IMR-90 (cell line): ENCODE measurements around the gene ERCC6. TPM values are rescaled to one million over a fixed set of nuclear protein-coding genes. Genes with fewer than 3 reads are reported as not detected.

Experiments used
- ATAC-seq: fragments of 200-7000 bp; cut with Tn5 transposase; 2 replicates; pipeline ENCODE4 v1.9.1; 2020; ENCODE audit warnings: low read depth, mild to moderate bottlenecking, moderate library complexity
- BruUV-seq: library from RNA; stranded (reverse); fragments of 400-500 nt; replicated peaks from 2 replicates; lab custom pipeline; 2021; lab: Mats Ljungman, UMichigan
- CTCF ChIA-PET: fragments of 300-600 bp; formaldehyde crosslinking; extraction: SDS; loops from one replicate; lab custom pipeline; 2021; ENCODE audit warnings: antibody characterized with exemption; lab: Yijun Ruan, JAX
- POLR2A ChIA-PET: fragments of 300-600 bp; sonication (Branson Sonifier 250); formaldehyde crosslinking; loops from one replicate; lab custom pipeline; 2022; ENCODE audit warnings: antibody characterized with exemption; ENCODE audit not compliant: unreplicated experiment; lab: Charles Lee
- DNase-seq: peaks from one replicate; pipeline ENCODE4 v3.0.0; 2013
- H2AFZ ChIP-seq: replicated peaks from 2 replicates; pipeline ENCODE3; 2013; ENCODE audit warnings: low read length, mild to moderate bottlenecking; ENCODE audit not compliant: poor library complexity
- H2AK5ac ChIP-seq: 2 replicates; pipeline ENCODE4 v1.6.1; 2013; ENCODE audit warnings: low read depth, low read length, inconsistent platforms
- H2AK9ac ChIP-seq: replicated peaks from 2 replicates; pipeline ENCODE3; 2013; ENCODE audit warnings: mild to moderate bottlenecking, low read depth, low read length, moderate library complexity; ENCODE audit not compliant: poor library complexity
- H2BK120ac ChIP-seq: 2 replicates; pipeline ENCODE4 v1.6.1; 2013; ENCODE audit warnings: low read depth, low read length, inconsistent platforms
- H2BK15ac ChIP-seq: 3 replicates; pipeline ENCODE4 v1.6.1; 2013; ENCODE audit warnings: low read depth, low read length, inconsistent platforms
- H2BK20ac ChIP-seq: 2 replicates; pipeline ENCODE4 v1.6.1; 2013; ENCODE audit warnings: low read depth, mild to moderate bottlenecking, inconsistent platforms, low read length, moderate library complexity
- H2BK5ac ChIP-seq: 2 replicates; pipeline ENCODE4 v1.6.1; 2013; ENCODE audit warnings: mild to moderate bottlenecking, low read depth, low read length, inconsistent platforms; ENCODE audit not compliant: poor library complexity, severe bottlenecking
- H3K14ac ChIP-seq: replicated peaks from 2 replicates; pipeline ENCODE4 v1.6.1; 2013; ENCODE audit warnings: low read depth, low read length, inconsistent platforms
- H3K18ac ChIP-seq: 2 replicates; pipeline ENCODE4 v1.6.1; 2013; ENCODE audit warnings: low read depth, low read length, control low read depth
- H3K23ac ChIP-seq: 2 replicates; pipeline ENCODE4 v1.6.1; 2013; ENCODE audit warnings: low read depth, low read length, inconsistent platforms
- H3K27ac ChIP-seq: 2 replicates; pipeline ENCODE4 v1.5.1; 2013; ENCODE audit warnings: mild to moderate bottlenecking, control low read depth, low read length; ENCODE audit not compliant: insufficient read depth
- H3K27me3 ChIP-seq: 2 replicates; pipeline ENCODE4 v1.6.1; 2013; ENCODE audit warnings: low read length; ENCODE audit not compliant: control insufficient read depth, insufficient read depth
- H3K36me3 ChIP-seq: 2 replicates; pipeline ENCODE4 v1.6.1; 2013; ENCODE audit warnings: low read length, mixed read lengths; ENCODE audit not compliant: control insufficient read depth, insufficient read depth
- H3K4ac ChIP-seq: 2 replicates; pipeline ENCODE4 v1.6.1; 2013; ENCODE audit warnings: low read depth, low read length, inconsistent platforms
- H3K4me1 ChIP-seq: 2 replicates; pipeline ENCODE4 v1.6.1; 2013; ENCODE audit warnings: low read length, mixed read lengths; ENCODE audit not compliant: control insufficient read depth, insufficient read depth
- H3K4me2 ChIP-seq: 2 replicates; pipeline ENCODE4 v1.6.1; 2013; ENCODE audit warnings: low read depth, mild to moderate bottlenecking, control low read depth, low read length, moderate library complexity
- H3K4me3 ChIP-seq: 2 replicates; pipeline ENCODE4 v1.5.1; 2013; ENCODE audit warnings: low read depth, mild to moderate bottlenecking, control low read depth, low read length, moderate library complexity; ENCODE audit not compliant: insufficient read depth
- H3K56ac ChIP-seq: 2 replicates; pipeline ENCODE4 v1.6.1; 2013; ENCODE audit warnings: low read length, inconsistent platforms; ENCODE audit not compliant: insufficient read depth; ENCODE audit errors: extremely low read depth
- H3K79me1 ChIP-seq, 2 experiments: 2 replicates each; pipeline ENCODE4 v1.6.1; 2013; ENCODE audit warnings: low read length in 2 of 2, inconsistent platforms in 1 of 2, low read depth in 1 of 2
- H3K9ac ChIP-seq: 2 replicates; pipeline ENCODE4 v1.6.1; 2013; ENCODE audit warnings: low read depth, low read length, control low read depth
- H3K9me1 ChIP-seq: 2 replicates; pipeline ENCODE4 v1.6.1; 2013; ENCODE audit warnings: low read length, inconsistent platforms; ENCODE audit not compliant: insufficient read depth
- H3K9me3 ChIP-seq: 2 replicates; pipeline ENCODE4 v1.6.1; 2013; ENCODE audit warnings: low read length; ENCODE audit not compliant: control insufficient read depth, insufficient read depth
- H4K20me1 ChIP-seq: 2 replicates; pipeline ENCODE4 v1.6.1; 2013; ENCODE audit warnings: low read length, inconsistent platforms; ENCODE audit not compliant: insufficient read depth
- H4K5ac ChIP-seq: 2 replicates; pipeline ENCODE4 v1.6.1; 2013; ENCODE audit warnings: mild to moderate bottlenecking, low read depth, low read length, control low read depth
- H4K8ac ChIP-seq, 2 experiments: 2 replicates each; pipeline ENCODE4 v1.6.1; 2013; ENCODE audit warnings: low read depth in 2 of 2, low read length in 2 of 2, control low read depth in 1 of 2, inconsistent platforms in 1 of 2
- H4K91ac ChIP-seq: 2 replicates; pipeline ENCODE4 v1.6.1; 2013; ENCODE audit warnings: low read depth, low read length, inconsistent platforms; ENCODE audit not compliant: insufficient read depth
- CEBPB ChIP-seq: IDR thresholded peaks from 2 replicates; pipeline ENCODE4 v1.6.1; 2012; ENCODE audit warnings: low read depth, low read length, improper control_type of control experiment
- CHD1 ChIP-seq: IDR thresholded peaks from 2 replicates; pipeline ENCODE4 v1.6.1; 2012; ENCODE audit warnings: low read depth, low read length, improper control_type of control experiment
- MAFK ChIP-seq: IDR thresholded peaks from 2 replicates; pipeline ENCODE4 v1.6.1; 2012; ENCODE audit warnings: low read depth, low read length, improper control_type of control experiment
- MXI1 ChIP-seq: IDR thresholded peaks from 2 replicates; pipeline ENCODE4 v1.6.1; 2012; ENCODE audit warnings: low read depth, mild to moderate bottlenecking, low read length, moderate library complexity, borderline replicate concordance
- NFE2L2 ChIP-seq: fragments of 150-350 bp; IDR thresholded peaks from 2 replicates; pipeline ENCODE4 v1.6.1; 2016; ENCODE audit warnings: low read depth, mild to moderate bottlenecking, low read length
- POLR2A ChIP-seq: IDR thresholded peaks from 2 replicates; pipeline ENCODE4 v1.6.1; 2012; ENCODE audit warnings: mild to moderate bottlenecking, low read depth, low read length
- RAD21 ChIP-seq: IDR thresholded peaks from 2 replicates; pipeline ENCODE4 v1.6.1; 2012; ENCODE audit warnings: low read length, improper control_type of control experiment
- RCOR1 ChIP-seq: IDR thresholded peaks from 2 replicates; pipeline ENCODE4 v1.6.1; 2012; ENCODE audit warnings: mild to moderate bottlenecking, low read length, improper control_type of control experiment; ENCODE audit not compliant: insufficient replicate concordance
- RFX5 ChIP-seq: IDR thresholded peaks from 2 replicates; pipeline ENCODE4 v1.8.0; 2012; ENCODE audit warnings: low read depth, mild to moderate bottlenecking, low read length, moderate library complexity
- SMC3 ChIP-seq: fragments of 150-350 bp; IDR thresholded peaks from 2 replicates; pipeline ENCODE4 v1.6.1; 2016; ENCODE audit warnings: low read depth, mild to moderate bottlenecking, antibody characterized with exemption, low read length, moderate library complexity
- WGBS, 2 experiments: methylation state at CpG; one replicate each; pipeline versions ENCODE4 v1.1.5 to v1.1.7; 2013; ENCODE audit warnings: missing lambda C conversion rate in 2 of 2; ENCODE audit not compliant: insufficient read length in 1 of 2; ENCODE audit errors: extremely low coverage in 2 of 2; 5-methylcytosine and 5-hydroxymethylcytosine counted together
- dilution Hi-C: fragments of 300-500 bp; cut with HindIII; formaldehyde crosslinking; loops from one replicate; pipeline ENCODE4 v1.14.3; 2018; ENCODE audit warnings: low sequenced_read_pairs; ENCODE audit not compliant: unreplicated experiment
- in situ Hi-C: fragments of 300-500 bp; cut with MboI; formaldehyde crosslinking; loops from 3 replicates; pipeline ENCODE4 v1.14.3; 2019; ENCODE audit warnings: low sequenced_read_pairs, inconsistent platforms, mixed read lengths
- intact Hi-C: fragments of 100-400 bp; cut with micrococcal nuclease; formaldehyde crosslinking; loops from 2 replicates; pipeline ENCODE4 v1.10.0; 2022
- polyA plus RNA-seq, 3 experiments: library from polyadenylated mRNA; depleted of rRNA; stranded (reverse); fragments of >200 nt; gene quantifications; 2 replicates each; pipeline ENCODE4 v1.2.3, GENCODE V29; 2012; ENCODE audit warnings: low replicate concordance in 1 of 3
- total RNA-seq: library from RNA; depleted of rRNA; stranded (reverse); fragments of >200 nt; gene quantifications from 2 replicates; pipeline ENCODE4 v1.2.3, GENCODE V29; 2012
- TF ChIP-seq, protein P1 (sequence below): fragments of 150-350 bp; IDR thresholded peaks from 2 replicates; pipeline ENCODE4 v1.6.1; 2017; ENCODE audit warnings: mild to moderate bottlenecking, antibody characterized with exemption, low read length, low read depth
- TF ChIP-seq, protein P2 (sequence below): fragments of 150-350 bp; IDR thresholded peaks from 2 replicates; pipeline ENCODE4 v1.6.1; 2016; ENCODE audit warnings: low read depth, mild to moderate bottlenecking, low read length, moderate library complexity, borderline replicate concordance

Gene ERCC6
- total and polyA plus RNA-seq, 2 of the 4 experiments (the other 2 are of a cell fraction), result 7.3 to 14.9 TPM

- H2BK5ac ChIP-seq, result no peak overlapping the region
- H3K27me3 ChIP-seq, result peaks cover 3% of the 10 kb centered on the region
- H3K4me1 ChIP-seq, result no peaks in the 10 kb centered on the region
- H2AK9ac ChIP-seq, result peak overlapping the region; percentile 83
- H2BK120ac ChIP-seq, result no peak overlapping the region
- H3K36me3 ChIP-seq, result no peaks in the 10 kb centered on the region
- no peak overlapping the region for H2BK15ac ChIP-seq
- no peak overlapping the region for H2AFZ ChIP-seq
- no peaks in the 10 kb centered on the region for H3K9me3 ChIP-seq
- no peak overlapping the region for H3K23ac ChIP-seq
- no peak overlapping the region for H3K4ac ChIP-seq
- no peak overlapping the region for H3K27ac ChIP-seq
- ATAC-seq (peak; percentile 24; the same call in 1 of the 2 replicates), DNase-seq (no peak)
- H3K4me3 ChIP-seq, result no peak overlapping the region
- no peak overlapping the region for H3K4me2 ChIP-seq
- H4K91ac ChIP-seq, result no peak overlapping the region
- ChIA-PET CTCF (interaction anchor here (1.1 kb wide), 1 partner anchor 13 kb away, joined by 3 read pairs; no protein-coding TSS in a partner anchor), POLR2A (no interaction called here)
- no peak overlapping the region for H2BK20ac ChIP-seq
- no peak overlapping the region for H3K56ac ChIP-seq
- no CpG with 5 or more reads among the region's 2 CpGs for WGBS, 2 experiments
- in situ Hi-C loops (no loop called here), intact Hi-C loops (no loop called here), dilution Hi-C loops (no loop called here)
- no peaks in the 10 kb centered on the region for H4K20me1 ChIP-seq
- no peak overlapping the region for H3K9ac ChIP-seq
- no peak overlapping the region for H3K18ac ChIP-seq
- no peaks in the 10 kb centered on the region for H3K79me1 ChIP-seq
- H2AK5ac ChIP-seq, result no peak overlapping the region
- H3K14ac ChIP-seq, result no peak overlapping the region
- TF ChIP-seq SMC3 (no peak), CHD1 (no peak), POLR2A (no peak), RFX5 (no peak), MAFK (no peak), NFE2L2 (no peak), RAD21 (no peak), CEBPB (no peak), MXI1 (no peak), RCOR1 (no peak)
- TF ChIP-seq, protein P1, sequence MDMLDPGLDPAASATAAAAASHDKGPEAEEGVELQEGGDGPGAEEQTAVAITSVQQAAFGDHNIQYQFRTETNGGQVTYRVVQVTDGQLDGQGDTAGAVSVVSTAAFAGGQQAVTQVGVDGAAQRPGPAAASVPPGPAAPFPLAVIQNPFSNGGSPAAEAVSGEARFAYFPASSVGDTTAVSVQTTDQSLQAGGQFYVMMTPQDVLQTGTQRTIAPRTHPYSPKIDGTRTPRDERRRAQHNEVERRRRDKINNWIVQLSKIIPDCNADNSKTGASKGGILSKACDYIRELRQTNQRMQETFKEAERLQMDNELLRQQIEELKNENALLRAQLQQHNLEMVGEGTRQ, result no peak
- TF ChIP-seq, protein P2, sequence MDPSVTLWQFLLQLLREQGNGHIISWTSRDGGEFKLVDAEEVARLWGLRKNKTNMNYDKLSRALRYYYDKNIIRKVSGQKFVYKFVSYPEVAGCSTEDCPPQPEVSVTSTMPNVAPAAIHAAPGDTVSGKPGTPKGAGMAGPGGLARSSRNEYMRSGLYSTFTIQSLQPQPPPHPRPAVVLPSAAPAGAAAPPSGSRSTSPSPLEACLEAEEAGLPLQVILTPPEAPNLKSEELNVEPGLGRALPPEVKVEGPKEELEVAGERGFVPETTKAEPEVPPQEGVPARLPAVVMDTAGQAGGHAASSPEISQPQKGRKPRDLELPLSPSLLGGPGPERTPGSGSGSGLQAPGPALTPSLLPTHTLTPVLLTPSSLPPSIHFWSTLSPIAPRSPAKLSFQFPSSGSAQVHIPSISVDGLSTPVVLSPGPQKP, result no peak
- no TSS peak for BruUV-seq
- H4K8ac ChIP-seq, result no peak overlapping the region
- H3K9me1 ChIP-seq, result no peaks in the 10 kb centered on the region
- no peak overlapping the region for H4K5ac ChIP-seq
Measured at GRCh38 chr10:49579621-49580020, 40.7 kb upstream of the ERCC6 start.
